Measurements from ENCODE around the gene STPG2. TPM values are rescaled to one million over a fixed set of nuclear protein-coding genes. Genes with fewer than 3 reads are reported as not detected.

STPG2 gene
- total and polyA plus RNA-seq, 2 donors (not counting 1 experiment from before 2014, with no cell fraction given), result 0.13 to 0.49 TPM

- Histone ChIP-seq H3K4me3 (ENCODE audit: control extremely low read depth in 1 of 5, extremely low read depth in 1 of 5, insufficient read depth in 1 of 5, low read depth in 2 of 5, low read length in 4 of 5) (no peak overlapping the region), H3K36me3 (replicated peaks in 1 of 2; ENCODE audit: control extremely low read depth in 1 of 2, control insufficient read depth in 1 of 2, extremely low read depth in 1 of 2, insufficient read depth in 2 of 2, low read length in 1 of 2) (no peaks in the 10 kb centered on the region), H3K4me1 (ENCODE audit: control insufficient read depth in 2 of 2, insufficient read depth in 2 of 2, low read length in 2 of 2) (no peaks in the 10 kb centered on the region), H3K79me2 (ENCODE audit: control insufficient read depth, insufficient read depth, low read length) (no peaks in the 10 kb centered on the region), H3K9me3 (ENCODE audit: control extremely low read depth in 1 of 3, control insufficient read depth in 2 of 3, insufficient read depth in 1 of 3, low read length in 2 of 3) (no peaks in the 10 kb centered on the region), H3K27me3 (replicated peaks in 1 of 4; ENCODE audit: control extremely low read depth in 1 of 4, control insufficient read depth in 3 of 4, insufficient read depth in 4 of 4, low read length in 3 of 4) (no peaks in the 10 kb centered on the region), H3K9ac (ENCODE audit: low read length) (no peak overlapping the region), H3K27ac (ENCODE audit: low read length in 2 of 2) (no peak overlapping the region), H2AFZ (ENCODE audit: insufficient read depth, low read depth, low read length, poor library complexity, severe bottlenecking) (no peak overlapping the region), H3K4me2 (replicated peaks; ENCODE audit: low read depth, low read length, poor library complexity, severe bottlenecking) (no peak overlapping the region), H4K20me1 (ENCODE audit: control insufficient read depth, insufficient read depth, low read length, poor library complexity, severe bottlenecking) (no peaks in the 10 kb centered on the region)
- no peaks in the 10 kb centered on the region for H3K27me3 Mint-ChIP-seq
- H3K4me1 Mint-ChIP-seq, result no peaks in the 10 kb centered on the region
- ChIA-PET CTCF (no interaction called here), POLR2A (no interaction called here)
- H3K9me3 Mint-ChIP-seq (ENCODE audit: insufficient read depth), result no peaks in the 10 kb centered on the region
- no peak for DNase-seq
- no peak overlapping the region for H3K27ac Mint-ChIP-seq
- TF ChIP-seq EZH2 (IDR thresholded peaks at IDR 0.05; ENCODE audit: borderline replicate concordance, insufficient read depth, low read depth, low read length, poor library complexity, severe bottlenecking), result no peak
- no peak for TF ChIP-seq CTCF (IDR thresholded peaks at IDR 0.05)
- intact Hi-C loops (cut with micrococcal nuclease), result no loop called here
- no peak for ATAC-seq (ENCODE audit: low read depth)
- H3K4me3 Mint-ChIP-seq, result no peak overlapping the region
These were observed 496.3 kb downstream of the STPG2 start for GRCh38 chr4:97646997-97647396.

GRCh38 chr4:97645071-97645821, 498.0 kb downstream of the STPG2 start:
- 100% methylated on average over 1 of the region's 2 CpGs for WGBS (ENCODE audit: insufficient coverage)
- Histone ChIP-seq H3K9ac (ENCODE audit: low read length) (no peak overlapping the region), H3K4me2 (replicated peaks; ENCODE audit: low read depth, low read length, poor library complexity, severe bottlenecking) (no peak overlapping the region), H2AFZ (ENCODE audit: insufficient read depth, low read depth, low read length, poor library complexity, severe bottlenecking) (no peak overlapping the region), H3K27ac (ENCODE audit: low read length in 2 of 2) (no peak overlapping the region), H3K9me3 (ENCODE audit: control extremely low read depth in 1 of 3, control insufficient read depth in 2 of 3, insufficient read depth in 1 of 3, low read length in 2 of 3) (no peaks in the 10 kb centered on the region), H3K27me3 (replicated peaks in 1 of 4; ENCODE audit: control extremely low read depth in 1 of 4, control insufficient read depth in 3 of 4, insufficient read depth in 4 of 4, low read length in 3 of 4) (no peaks in the 10 kb centered on the region), H3K4me1 (ENCODE audit: control insufficient read depth in 2 of 2, insufficient read depth in 2 of 2, low read length in 2 of 2) (no peaks in the 10 kb centered on the region), H4K20me1 (ENCODE audit: control insufficient read depth, insufficient read depth, low read length, poor library complexity, severe bottlenecking) (no peaks in the 10 kb centered on the region), H3K36me3 (replicated peaks in 1 of 2; ENCODE audit: control extremely low read depth in 1 of 2, control insufficient read depth in 1 of 2, extremely low read depth in 1 of 2, insufficient read depth in 2 of 2, low read length in 1 of 2) (no peaks in the 10 kb centered on the region), H3K79me2 (ENCODE audit: control insufficient read depth, insufficient read depth, low read length) (no peaks in the 10 kb centered on the region), H3K4me3 (ENCODE audit: control extremely low read depth in 1 of 5, extremely low read depth in 1 of 5, insufficient read depth in 1 of 5, low read depth in 2 of 5, low read length in 4 of 5) (no peak overlapping the region)
- Mint-ChIP-seq H3K27me3 (no peaks in the 10 kb centered on the region), H3K4me1 (no peaks in the 10 kb centered on the region), H3K4me3 (no peak overlapping the region), H3K9me3 (ENCODE audit: insufficient read depth) (no peaks in the 10 kb centered on the region), H3K27ac (no peak overlapping the region)
- ChIA-PET POLR2A (no interaction called here), CTCF (no interaction called here)
- no peak for DNase-seq
- no peak for TF ChIP-seq CTCF (IDR thresholded peaks at IDR 0.05)
- no peak for TF ChIP-seq EZH2 (IDR thresholded peaks at IDR 0.05; ENCODE audit: borderline replicate concordance, insufficient read depth, low read depth, low read length, poor library complexity, severe bottlenecking)
- intact Hi-C loops (cut with micrococcal nuclease), result no loop called here
- ATAC-seq (ENCODE audit: low read depth), result no peak

All from B cell (primary cell).